DOHH2 (cell line): ENCODE data around the gene C9orf43.

ENCODE experiments used
- H3F3A ChIP-seq: fragments of 200-600 bp; sonication (generic), shearing (Covaris generic); 2 replicates; pipeline ENCODE4 v1.6.0; 2016; ENCODE audit warnings: antibody characterized with exemption, mild to moderate bottlenecking; ENCODE audit not compliant: control insufficient read depth, insufficient read depth
- H3K27ac ChIP-seq: fragments of 200-600 bp; sonication (generic); 2 replicates; pipeline ENCODE4 v1.5.1; 2014; ENCODE audit warnings: low read depth, mild to moderate bottlenecking, low read length, moderate library complexity
- H3K27me3 ChIP-seq: fragments of 200-600 bp; sonication (generic); 2 replicates; pipeline ENCODE4 v1.6.1; 2014; ENCODE audit warnings: mild to moderate bottlenecking, low read length, mixed read lengths; ENCODE audit not compliant: control insufficient read depth
- H3K36me3 ChIP-seq: fragments of 200-600 bp; sonication (generic); 2 replicates; pipeline ENCODE4 v1.6.1; 2014; ENCODE audit warnings: mild to moderate bottlenecking, low read length, moderate library complexity, mixed read lengths; ENCODE audit not compliant: control insufficient read depth
- H3K4me1 ChIP-seq: fragments of 200-600 bp; sonication (generic); 2 replicates; pipeline ENCODE4 v1.6.1; 2014; ENCODE audit warnings: mild to moderate bottlenecking, low read length, mixed read lengths; ENCODE audit not compliant: control insufficient read depth
- H3K4me2 ChIP-seq: fragments of 200-600 bp; sonication (generic); 2 replicates; pipeline ENCODE4 v1.6.0; 2014; ENCODE audit warnings: mild to moderate bottlenecking, low read length, moderate library complexity
- H3K4me3 ChIP-seq: fragments of 200-600 bp; sonication (generic); 2 replicates; pipeline ENCODE4 v1.5.1; 2014; ENCODE audit warnings: mild to moderate bottlenecking, low read length, mixed read lengths
- H3K79me2 ChIP-seq: fragments of 200-600 bp; sonication (generic); 2 replicates; pipeline ENCODE4 v1.6.1; 2014; ENCODE audit warnings: mild to moderate bottlenecking, low read length, mixed read lengths; ENCODE audit not compliant: control insufficient read depth
- H3K9me2 ChIP-seq: fragments of 200-600 bp; sonication (generic); replicated peaks from 2 replicates; pipeline ENCODE4 v1.6.1; 2014; ENCODE audit warnings: mild to moderate bottlenecking, low read length, mixed read lengths; ENCODE audit not compliant: control insufficient read depth
- H3K9me3 ChIP-seq: fragments of 200-600 bp; sonication (generic); 2 replicates; pipeline ENCODE4 v1.6.1; 2014; ENCODE audit warnings: antibody characterized with exemption, low read length, mixed read lengths; ENCODE audit not compliant: control insufficient read depth, insufficient read depth
- H4K20me1 ChIP-seq: fragments of 200-600 bp; sonication (generic); 2 replicates; pipeline ENCODE4 v1.6.0; 2014; ENCODE audit warnings: low read depth, mild to moderate bottlenecking, antibody characterized with exemption, low read length, moderate library complexity; ENCODE audit not compliant: control insufficient read depth, insufficient read depth
- EZH2phosphoT487 ChIP-seq: fragments of 200-600 bp; sonication (generic); IDR thresholded peaks from 2 replicates; pipeline ENCODE4 v1.6.1; 2017; ENCODE audit warnings: borderline replicate concordance, mild to moderate bottlenecking, antibody characterized with exemption, low read length, moderate library complexity, mixed read lengths
- TF ChIP-seq, protein P1 (sequence below): fragments of 200-600 bp; sonication (generic); IDR thresholded peaks from one replicate; pipeline ENCODE4 v1.5.1; 2014; ENCODE audit warnings: antibody characterized with exemption, mild to moderate bottlenecking, low read depth, low read length; ENCODE audit not compliant: poor library complexity, severe bottlenecking

The C9orf43 gene

DNA sequence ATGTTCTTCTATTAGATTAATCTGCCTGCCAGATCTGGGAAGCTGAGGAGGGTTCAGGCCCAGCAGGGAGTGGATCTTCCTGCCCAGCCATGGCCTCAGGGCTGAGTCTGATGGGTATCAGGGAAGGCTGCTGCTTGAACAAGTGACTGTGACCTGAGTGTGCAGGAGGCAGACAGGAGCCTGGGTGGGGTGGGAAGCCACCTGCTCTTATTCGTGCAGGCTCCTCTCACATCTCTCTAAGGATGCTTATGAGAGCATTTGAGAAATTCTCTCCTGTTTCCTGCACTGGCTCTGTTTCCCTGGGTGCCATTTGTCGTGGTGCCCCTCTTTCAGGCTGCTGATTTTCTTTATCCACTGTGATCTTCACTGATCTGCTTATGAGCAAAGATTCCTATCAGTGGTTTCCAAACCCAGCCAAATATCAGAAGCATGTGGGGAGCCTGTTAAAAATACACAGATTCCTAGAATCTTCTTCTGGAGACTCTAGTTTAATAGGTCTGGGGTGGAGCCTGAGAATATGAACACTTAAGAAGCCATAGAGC lies 55.1 kb downstream of the C9orf43 start:
- TF ChIP-seq, protein P1, sequence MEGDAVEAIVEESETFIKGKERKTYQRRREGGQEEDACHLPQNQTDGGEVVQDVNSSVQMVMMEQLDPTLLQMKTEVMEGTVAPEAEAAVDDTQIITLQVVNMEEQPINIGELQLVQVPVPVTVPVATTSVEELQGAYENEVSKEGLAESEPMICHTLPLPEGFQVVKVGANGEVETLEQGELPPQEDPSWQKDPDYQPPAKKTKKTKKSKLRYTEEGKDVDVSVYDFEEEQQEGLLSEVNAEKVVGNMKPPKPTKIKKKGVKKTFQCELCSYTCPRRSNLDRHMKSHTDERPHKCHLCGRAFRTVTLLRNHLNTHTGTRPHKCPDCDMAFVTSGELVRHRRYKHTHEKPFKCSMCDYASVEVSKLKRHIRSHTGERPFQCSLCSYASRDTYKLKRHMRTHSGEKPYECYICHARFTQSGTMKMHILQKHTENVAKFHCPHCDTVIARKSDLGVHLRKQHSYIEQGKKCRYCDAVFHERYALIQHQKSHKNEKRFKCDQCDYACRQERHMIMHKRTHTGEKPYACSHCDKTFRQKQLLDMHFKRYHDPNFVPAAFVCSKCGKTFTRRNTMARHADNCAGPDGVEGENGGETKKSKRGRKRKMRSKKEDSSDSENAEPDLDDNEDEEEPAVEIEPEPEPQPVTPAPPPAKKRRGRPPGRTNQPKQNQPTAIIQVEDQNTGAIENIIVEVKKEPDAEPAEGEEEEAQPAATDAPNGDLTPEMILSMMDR: no peak
- TF ChIP-seq EZH2phosphoT487: no peak
- Histone ChIP-seq H3F3A (no peaks in the 10 kb centered on the region), H3K79me2 (no peaks in the 10 kb centered on the region), H3K27me3 (0 out of 2 replicates have a peak, but pooled peaks cover 2% of the 10 kb centered on the region), H3K9me2 (no peaks in the 10 kb centered on the region), H3K4me2 (no peak overlapping the region), H4K20me1 (no peaks in the 10 kb centered on the region), H3K36me3 (no peaks in the 10 kb centered on the region), H3K4me1 (no peaks in the 10 kb centered on the region), H3K9me3 (0 out of 2 replicates have a peak, but pooled peaks cover 4% of the 10 kb centered on the region), H3K4me3 (no peak overlapping the region), H3K27ac (no peak overlapping the region)

DNA sequence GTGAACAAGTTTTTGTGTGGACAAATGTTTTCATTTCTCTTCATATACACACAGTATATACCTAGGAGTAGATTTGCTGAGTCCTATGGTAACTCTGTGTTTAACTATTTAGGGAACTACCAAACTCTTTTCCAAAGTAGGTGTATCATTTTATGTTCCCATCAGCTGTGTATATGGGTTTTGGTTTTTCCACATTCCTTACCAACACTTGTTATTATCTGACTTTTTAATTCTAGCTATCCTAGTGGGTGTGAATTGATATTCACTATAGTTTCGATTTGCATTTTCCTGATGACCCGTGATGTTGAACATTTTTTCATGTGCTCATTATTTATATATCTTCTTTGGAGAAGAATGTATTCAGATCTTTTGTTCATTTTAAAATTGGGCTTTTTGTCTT lies 56.6 kb downstream of the C9orf43 start:
- 0 out of 2 replicates have a peak, but pooled peaks cover 2% of the 10 kb centered on the region for H3K27me3 ChIP-seq
- H3K9me2 ChIP-seq: no peaks in the 10 kb centered on the region
- H3K4me2 ChIP-seq: no peak overlapping the region
- no peaks in the 10 kb centered on the region for H3K79me2 ChIP-seq
- no peaks in the 10 kb centered on the region for H3K4me1 ChIP-seq
- H3K27ac ChIP-seq: no peak overlapping the region
- no peak for TF ChIP-seq EZH2phosphoT487
- TF ChIP-seq, protein P1: no peak
- H3K9me3 ChIP-seq: 0 out of 2 replicates have a peak, but pooled peaks cover 4% of the 10 kb centered on the region
- H3K36me3 ChIP-seq: no peaks in the 10 kb centered on the region
- no peaks in the 10 kb centered on the region for H3F3A ChIP-seq
- no peaks in the 10 kb centered on the region for H4K20me1 ChIP-seq
- H3K4me3 ChIP-seq: no peak overlapping the region

DNA sequence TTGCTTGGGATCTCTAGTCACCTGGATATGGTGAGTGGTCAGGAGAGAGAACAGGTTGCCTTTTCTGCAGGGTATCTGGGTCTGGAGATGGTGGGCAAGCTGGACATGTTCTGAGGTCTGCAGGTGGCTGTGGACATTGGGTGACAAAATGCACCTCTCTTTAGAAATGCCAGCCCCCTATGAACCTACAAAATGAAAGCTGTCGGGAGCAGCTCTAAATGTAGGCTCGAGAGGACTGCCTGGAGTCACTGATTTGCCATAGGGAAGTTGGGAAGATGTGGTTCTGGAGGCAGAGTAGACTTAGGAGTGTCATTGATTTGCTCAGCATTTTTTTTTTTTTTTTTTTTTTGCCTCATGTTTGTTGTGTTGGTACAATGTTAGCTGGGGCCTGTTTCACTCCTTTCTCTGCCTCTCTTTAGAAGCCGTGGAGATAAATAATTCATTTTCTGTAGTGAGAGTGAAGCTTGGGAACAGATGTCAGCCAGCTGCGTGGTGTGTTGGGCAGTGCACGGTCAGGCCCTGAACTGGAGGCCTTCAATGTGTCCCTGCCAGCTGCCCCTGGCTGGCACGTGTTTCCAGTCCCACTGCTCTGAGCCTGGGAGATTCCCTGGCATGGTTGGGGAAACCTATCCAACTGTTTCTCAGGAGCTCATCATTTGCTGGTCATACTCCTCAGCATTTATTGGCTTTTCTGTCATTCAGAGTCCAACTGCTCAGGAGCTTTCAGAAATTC lies 58.3 kb downstream of the C9orf43 start:
- H3K4me2 ChIP-seq: no peak overlapping the region
- H3K4me3 ChIP-seq: no peak overlapping the region
- no peaks in the 10 kb centered on the region for H3K79me2 ChIP-seq

More for the DNA sequence above, 58.3 kb downstream of the C9orf43 start:
- Histone ChIP-seq H3K27me3 (0 out of 2 replicates have a peak, but pooled peaks cover 2% of the 10 kb centered on the region), H3K27ac (no peak overlapping the region), H3K9me2 (no peaks in the 10 kb centered on the region), H3F3A (no peaks in the 10 kb centered on the region), H3K9me3 (0 out of 2 replicates have a peak, but pooled peaks cover 4% of the 10 kb centered on the region), H3K4me1 (no peaks in the 10 kb centered on the region), H4K20me1 (no peaks in the 10 kb centered on the region), H3K36me3 (no peaks in the 10 kb centered on the region)
- TF ChIP-seq EZH2phosphoT487: no peak
- TF ChIP-seq, protein P1: no peak
